ENCODE measurements around the gene SGCB.

The SGCB gene

DNA sequence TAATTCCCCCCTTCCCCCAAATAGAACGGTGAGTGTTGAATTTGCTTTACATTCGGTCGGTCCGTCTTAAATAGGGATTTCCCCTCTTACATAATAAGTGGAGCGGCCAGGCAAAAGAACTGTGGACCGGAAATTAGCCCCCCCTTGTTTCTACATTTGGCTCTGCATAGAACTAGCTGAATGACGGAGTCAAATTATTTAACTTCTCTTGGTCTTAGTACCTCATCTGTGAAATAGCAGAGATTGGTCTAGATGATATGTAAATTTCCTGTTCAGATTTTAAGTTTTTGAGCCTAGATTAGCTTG is 14.3 kb upstream of the SGCB start:
- Histone ChIP-seq H3K9ac (ENCODE audit: low read depth, low read length) (no peak overlapping the region), H3K27ac (ENCODE audit: low read depth, low read length) (no peak overlapping the region), H3K4me3 (ENCODE audit: low read depth, low read length) (peak overlapping the region; percentile 85), H3K27me3 (ENCODE audit: control insufficient read depth, insufficient read depth, low read length) (peaks cover 24% of the 10 kb centered on the region), H3K4me1 (ENCODE audit: control insufficient read depth, insufficient read depth, low read length) (peaks cover 18% of the 10 kb centered on the region), H3K36me3 (ENCODE audit: control insufficient read depth, insufficient read depth, low read length) (no peaks in the 10 kb centered on the region), H3K9me3 (ENCODE audit: control insufficient read depth, insufficient read depth, low read length) (no peaks in the 10 kb centered on the region)

DNA sequence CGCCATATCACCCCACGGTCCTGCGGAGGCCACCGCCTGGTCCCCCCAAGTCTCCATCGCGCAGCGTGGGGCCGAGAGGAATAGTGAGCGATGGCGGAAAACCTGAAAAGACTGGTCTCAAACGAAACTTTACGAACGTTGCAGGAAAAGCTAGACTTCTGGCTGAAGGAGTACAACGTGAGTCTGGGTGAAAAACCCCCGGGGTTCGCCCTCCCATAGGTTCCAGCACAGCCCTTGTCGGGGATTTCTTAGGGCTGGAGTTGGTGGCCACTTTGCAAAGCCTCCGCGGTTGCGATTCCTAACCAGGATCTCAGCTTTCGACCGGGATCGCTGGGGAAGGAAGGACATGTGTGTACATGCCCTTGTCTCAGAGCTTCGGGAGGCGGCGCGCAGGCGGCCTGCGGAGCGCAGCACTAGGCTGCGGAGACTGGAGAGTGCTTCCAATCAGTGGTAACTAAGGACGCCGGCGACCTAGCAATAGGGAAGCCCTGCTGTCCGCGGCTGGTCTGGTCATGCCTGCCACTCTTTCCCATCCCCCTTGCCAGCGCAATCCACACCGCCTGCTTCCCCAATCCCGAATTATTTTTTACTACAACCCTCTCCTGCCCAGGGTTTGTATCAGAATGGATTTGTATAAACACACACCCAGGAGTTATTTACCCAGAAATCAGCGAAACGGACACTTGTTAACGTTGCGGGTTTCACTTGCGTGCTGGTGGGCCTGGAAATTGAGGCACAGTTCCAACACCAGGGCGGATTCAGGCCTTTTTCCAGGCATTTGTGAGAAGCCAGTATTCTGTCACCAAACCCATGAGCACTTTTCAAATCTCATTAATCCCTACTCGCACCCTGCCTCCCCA is 13.7 kb upstream of the SGCB start:
- Histone ChIP-seq H3K9ac (ENCODE audit: low read depth, low read length) (peak overlapping the region; percentile 66), H3K4me3 (ENCODE audit: low read depth, low read length) (peak overlapping the region; percentile 85), H3K27ac (ENCODE audit: low read depth, low read length) (peak overlapping the region; percentile 81), H3K4me1 (ENCODE audit: control insufficient read depth, insufficient read depth, low read length) (peaks cover 18% of the 10 kb centered on the region), H3K9me3 (ENCODE audit: control insufficient read depth, insufficient read depth, low read length) (no peaks in the 10 kb centered on the region), H3K36me3 (ENCODE audit: control insufficient read depth, insufficient read depth, low read length) (no peaks in the 10 kb centered on the region), H3K27me3 (ENCODE audit: control insufficient read depth, insufficient read depth, low read length) (peaks cover 24% of the 10 kb centered on the region)

DNA sequence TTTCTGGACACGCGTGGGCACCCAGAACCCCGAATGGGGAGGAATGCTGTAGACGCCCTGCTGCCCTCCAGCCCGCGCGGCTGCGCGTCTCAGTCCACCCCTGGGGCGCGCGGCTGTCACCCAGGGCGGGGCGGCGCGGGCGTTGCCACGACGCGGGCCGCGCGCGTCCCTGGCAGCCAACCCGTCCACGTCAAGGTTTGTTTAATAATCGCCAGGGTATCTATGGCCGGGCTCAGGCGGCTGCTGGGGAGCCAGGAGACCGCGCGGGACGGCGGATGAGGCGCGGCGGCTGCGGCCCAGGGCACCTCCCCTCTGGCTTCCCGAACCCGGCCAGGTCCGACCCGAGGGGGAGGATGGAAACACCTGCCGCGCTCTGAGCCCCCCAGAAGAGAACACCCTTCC is 13.1 kb upstream of the SGCB start, which contains the start of gene SPATA18:
Gene SPATA18, plus strand, starts transcription at position 92 of the 402 bp plus-strand sequence. CDS start 401 bp downstream, outside the sequence.
- peaks cover 24% of the 10 kb centered on the region for H3K27me3 ChIP-seq (ENCODE audit: control insufficient read depth, insufficient read depth, low read length)
- peak within 1 kb of the TSS; percentile 66 for H3K9ac ChIP-seq (ENCODE audit: low read depth, low read length)
- peak within 1 kb of the TSS; percentile 85 for H3K4me3 ChIP-seq (ENCODE audit: low read depth, low read length)
- no peaks in the 10 kb centered on the region for H3K9me3 ChIP-seq (ENCODE audit: control insufficient read depth, insufficient read depth, low read length)
- no peaks in the 10 kb centered on the region for H3K36me3 ChIP-seq (ENCODE audit: control insufficient read depth, insufficient read depth, low read length)
- H3K4me1 ChIP-seq (ENCODE audit: control insufficient read depth, insufficient read depth, low read length) = peaks cover 18% of the 10 kb centered on the region
- H3K27ac ChIP-seq (ENCODE audit: low read depth, low read length) = peak within 1 kb of the TSS; percentile 81

DNA sequence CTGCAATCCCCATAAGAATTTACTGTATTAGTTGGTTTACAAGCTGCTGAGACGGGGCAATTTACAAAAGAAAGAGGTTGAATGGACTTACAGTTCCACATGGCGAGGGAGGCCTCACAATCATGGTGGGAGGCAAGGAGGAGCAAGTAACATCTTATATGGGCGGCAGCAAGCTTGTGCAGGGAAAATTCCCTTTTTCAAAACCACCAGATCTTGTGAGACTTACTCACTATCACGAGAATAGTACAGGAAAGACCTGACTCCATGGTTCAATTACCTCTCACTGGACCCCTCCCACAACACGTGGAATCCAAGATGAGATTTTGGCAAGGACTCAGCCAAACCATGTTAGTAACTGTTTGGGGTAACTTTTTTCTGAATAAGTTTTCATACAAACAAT is 11.2 kb upstream of the SGCB start:
- Histone ChIP-seq H3K4me1 (ENCODE audit: control insufficient read depth, insufficient read depth, low read length) (peaks cover 18% of the 10 kb centered on the region), H3K27me3 (ENCODE audit: control insufficient read depth, insufficient read depth, low read length) (peaks cover 24% of the 10 kb centered on the region), H3K36me3 (ENCODE audit: control insufficient read depth, insufficient read depth, low read length) (no peaks in the 10 kb centered on the region), H3K27ac (ENCODE audit: low read depth, low read length) (no peak overlapping the region), H3K9me3 (ENCODE audit: control insufficient read depth, insufficient read depth, low read length) (no peaks in the 10 kb centered on the region), H3K4me3 (ENCODE audit: low read depth, low read length) (no peak overlapping the region), H3K9ac (ENCODE audit: low read depth, low read length) (no peak overlapping the region)

DNA sequence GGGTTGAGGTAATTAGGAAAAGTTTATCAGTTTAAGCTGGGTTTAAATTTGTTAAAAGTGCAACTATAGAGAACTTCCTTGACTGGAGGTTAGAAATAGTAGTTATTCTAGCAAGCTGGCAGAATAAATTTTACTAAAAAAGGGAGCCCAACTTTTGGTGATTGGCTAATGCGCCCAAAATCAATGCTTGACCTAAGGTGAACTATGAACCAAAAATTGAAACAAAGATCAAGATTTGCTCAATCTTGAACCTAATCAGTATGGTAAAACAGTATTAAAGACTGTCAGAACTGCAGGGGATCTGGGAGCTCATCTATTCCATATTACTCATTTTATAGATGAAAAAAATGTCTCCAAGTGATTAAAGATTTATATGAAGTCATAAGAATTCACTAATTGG is 6.9 kb upstream of the SGCB start:
- Histone ChIP-seq H3K9ac (ENCODE audit: low read depth, low read length) (no peak overlapping the region), H3K4me1 (ENCODE audit: control insufficient read depth, insufficient read depth, low read length) (0 out of 2 replicates have a peak, but pooled peaks cover 2% of the 10 kb centered on the region), H3K9me3 (ENCODE audit: control insufficient read depth, insufficient read depth, low read length) (no peaks in the 10 kb centered on the region), H3K4me3 (ENCODE audit: low read depth, low read length) (no peak overlapping the region), H3K36me3 (ENCODE audit: control insufficient read depth, insufficient read depth, low read length) (no peaks in the 10 kb centered on the region), H3K27ac (ENCODE audit: low read depth, low read length) (no peak overlapping the region), H3K27me3 (ENCODE audit: control insufficient read depth, insufficient read depth, low read length) (peaks cover 21% of the 10 kb centered on the region)

DNA sequence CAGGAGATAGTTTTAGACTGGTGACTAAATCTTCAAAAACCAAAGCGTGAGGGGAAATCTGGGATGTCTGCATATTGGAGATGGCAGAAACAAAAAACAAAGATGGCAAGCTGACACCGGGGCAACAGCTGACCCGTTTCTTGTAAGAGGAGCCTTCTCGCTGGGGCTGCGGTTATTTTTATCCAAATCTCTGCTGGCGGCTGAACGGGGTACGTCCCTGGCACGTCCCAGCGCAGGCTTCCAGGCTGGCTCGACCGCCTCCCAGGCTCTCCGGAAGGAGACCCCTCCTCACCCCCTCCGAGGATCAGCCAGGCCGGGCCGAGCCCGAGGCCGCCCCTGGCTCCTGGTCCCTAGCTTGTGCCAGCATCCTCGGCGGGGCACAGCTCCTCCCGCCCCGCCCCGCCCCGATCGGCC is 403 bp downstream of the SGCB start:
- H3K4me1 ChIP-seq (ENCODE audit: control insufficient read depth, insufficient read depth, low read length) = peaks cover 5% of the 10 kb centered on the region
- no peaks in the 10 kb centered on the region for H3K9me3 ChIP-seq (ENCODE audit: control insufficient read depth, insufficient read depth, low read length)
- peaks cover 28% of the 10 kb centered on the region; the same call in 1 of the 2 replicates for H3K27me3 ChIP-seq (ENCODE audit: control insufficient read depth, insufficient read depth, low read length)
- H3K36me3 ChIP-seq (ENCODE audit: control insufficient read depth, insufficient read depth, low read length) = peaks cover 8% of the 10 kb centered on the region
- H3K27ac ChIP-seq (ENCODE audit: low read depth, low read length) = peak overlapping the region; percentile 15
- peak overlapping the region; percentile 68 for H3K9ac ChIP-seq (ENCODE audit: low read depth, low read length)
- peak overlapping the region; percentile 95 for H3K4me3 ChIP-seq (ENCODE audit: low read depth, low read length)

DNA sequence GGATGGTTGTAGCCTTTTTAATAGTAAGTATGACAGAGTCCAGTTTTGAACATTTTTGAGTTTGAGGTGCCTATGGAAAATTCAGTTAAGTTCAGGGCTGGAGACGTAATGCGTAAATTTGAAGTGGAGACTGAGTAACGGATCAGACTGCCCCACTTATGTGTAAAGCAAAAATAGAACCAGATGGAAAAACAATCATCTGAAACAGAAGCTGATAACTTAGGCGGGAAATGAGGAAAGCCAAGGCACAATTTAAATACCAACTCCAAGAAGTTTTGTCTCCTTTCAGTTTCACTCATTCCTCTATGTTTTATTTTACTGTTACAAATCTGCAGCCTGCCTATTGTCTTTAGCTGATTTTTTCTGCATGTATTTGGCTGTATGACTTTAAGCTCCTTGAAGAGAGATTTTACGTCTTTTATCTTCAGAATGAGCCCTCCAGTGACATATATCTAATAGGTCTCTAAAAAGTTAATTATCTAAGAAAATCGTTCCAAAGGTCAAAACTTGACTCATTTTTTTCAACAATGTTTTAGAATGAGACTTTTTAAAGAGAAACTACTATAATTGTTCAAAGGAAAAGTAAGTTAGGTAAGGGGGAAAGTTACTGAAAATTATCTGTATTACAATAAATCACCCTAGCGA is 1.1 kb downstream of the SGCB start:
- H3K9me3 ChIP-seq (ENCODE audit: control insufficient read depth, insufficient read depth, low read length) = no peaks in the 10 kb centered on the region
- H3K4me1 ChIP-seq (ENCODE audit: control insufficient read depth, insufficient read depth, low read length) = peaks cover 5% of the 10 kb centered on the region
- peaks cover 15% of the 10 kb centered on the region for H3K36me3 ChIP-seq (ENCODE audit: control insufficient read depth, insufficient read depth, low read length)
- H3K27me3 ChIP-seq (ENCODE audit: control insufficient read depth, insufficient read depth, low read length) = peaks cover 23% of the 10 kb centered on the region; the same call in 1 of the 2 replicates
- peak overlapping the region; percentile 68; the same call in 1 of the 2 replicates for H3K9ac ChIP-seq (ENCODE audit: low read depth, low read length)
- H3K4me3 ChIP-seq (ENCODE audit: low read depth, low read length) = peak overlapping the region; percentile 95
- H3K27ac ChIP-seq (ENCODE audit: low read depth, low read length) = no peak overlapping the region

DNA sequence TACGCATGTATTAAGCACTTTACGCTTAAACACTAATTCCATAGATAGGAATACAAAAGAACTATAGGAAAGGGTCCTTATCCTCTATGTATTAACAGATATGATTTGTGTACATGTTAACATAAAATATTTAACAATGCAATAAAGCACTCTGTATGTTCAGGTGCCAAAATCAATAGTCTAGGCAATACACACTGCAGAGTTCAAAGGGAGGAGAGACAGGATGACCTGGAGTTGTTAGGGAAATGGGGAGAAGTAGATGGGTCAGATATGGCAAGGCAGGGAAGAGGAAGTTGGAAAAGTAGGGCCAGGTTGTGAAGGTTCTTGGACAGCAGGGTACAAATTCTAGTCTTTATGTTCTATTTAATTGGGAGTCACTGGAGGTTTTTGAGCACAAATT is 2.9 kb downstream of the SGCB start:
- Histone ChIP-seq H3K36me3 (ENCODE audit: control insufficient read depth, insufficient read depth, low read length) (peaks cover 31% of the 10 kb centered on the region), H3K4me3 (ENCODE audit: low read depth, low read length) (no peak overlapping the region), H3K4me1 (ENCODE audit: control insufficient read depth, insufficient read depth, low read length) (peaks cover 5% of the 10 kb centered on the region), H3K9me3 (ENCODE audit: control insufficient read depth, insufficient read depth, low read length) (no peaks in the 10 kb centered on the region), H3K27ac (ENCODE audit: low read depth, low read length) (no peak overlapping the region), H3K9ac (ENCODE audit: low read depth, low read length) (no peak overlapping the region), H3K27me3 (ENCODE audit: control insufficient read depth, insufficient read depth, low read length) (peaks cover 16% of the 10 kb centered on the region; the same call in 1 of the 2 replicates)

DNA sequence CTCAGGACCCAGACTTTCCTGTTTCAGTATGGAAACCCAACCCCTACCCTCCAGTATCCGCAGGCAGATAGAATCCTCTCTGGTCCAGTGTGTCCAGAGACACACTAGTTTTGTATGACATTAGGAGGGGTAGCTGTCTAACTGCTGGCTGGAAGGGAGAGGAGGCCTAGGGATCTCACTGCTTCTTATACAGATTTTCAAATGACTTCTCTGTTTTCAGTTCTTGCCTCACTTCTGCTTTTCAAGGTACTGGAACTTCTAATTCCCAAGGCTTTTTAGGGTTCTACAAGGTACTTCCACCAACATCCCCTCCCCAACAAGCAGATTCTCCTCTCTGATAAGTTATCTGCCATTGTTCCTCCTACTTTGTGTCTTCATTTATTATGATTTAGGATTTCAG is 6.1 kb downstream of the SGCB start:
- Histone ChIP-seq H3K27me3 (ENCODE audit: control insufficient read depth, insufficient read depth, low read length) (no peaks in the 10 kb centered on the region), H3K4me3 (ENCODE audit: low read depth, low read length) (no peak overlapping the region), H3K36me3 (ENCODE audit: control insufficient read depth, insufficient read depth, low read length) (peaks cover 60% of the 10 kb centered on the region), H3K4me1 (ENCODE audit: control insufficient read depth, insufficient read depth, low read length) (peaks cover 3% of the 10 kb centered on the region; the same call in 1 of the 2 replicates), H3K9ac (ENCODE audit: low read depth, low read length) (no peak overlapping the region), H3K27ac (ENCODE audit: low read depth, low read length) (no peak overlapping the region), H3K9me3 (ENCODE audit: control insufficient read depth, insufficient read depth, low read length) (no peaks in the 10 kb centered on the region)

DNA sequence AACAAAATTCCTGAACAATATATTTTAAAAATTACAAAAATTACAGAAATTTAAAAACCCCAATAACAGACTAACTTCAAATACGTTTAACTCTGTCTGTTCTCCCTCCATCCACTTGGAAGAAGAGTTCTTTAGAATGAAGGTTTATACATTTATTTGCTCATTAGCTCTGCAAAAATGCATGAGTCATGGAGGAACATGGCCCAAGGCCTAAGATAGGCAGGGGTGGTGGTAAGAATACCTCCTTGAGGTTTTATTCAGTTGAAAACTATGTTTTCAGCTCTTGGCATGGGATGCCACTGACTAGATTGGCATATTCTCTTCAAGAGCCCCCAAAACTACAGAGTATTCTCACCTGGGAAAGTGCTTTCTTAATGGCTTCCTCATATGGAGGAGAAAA is 9.1 kb downstream of the SGCB start:
- Histone ChIP-seq H3K36me3 (ENCODE audit: control insufficient read depth, insufficient read depth, low read length) (peaks cover 76% of the 10 kb centered on the region), H3K4me1 (ENCODE audit: control insufficient read depth, insufficient read depth, low read length) (no peaks in the 10 kb centered on the region), H3K27me3 (ENCODE audit: control insufficient read depth, insufficient read depth, low read length) (no peaks in the 10 kb centered on the region)

More for the DNA sequence above, 9.1 kb downstream of the SGCB start:
- Histone ChIP-seq H3K9ac (ENCODE audit: low read depth, low read length) (no peak overlapping the region), H3K27ac (ENCODE audit: low read depth, low read length) (no peak overlapping the region), H3K9me3 (ENCODE audit: control insufficient read depth, insufficient read depth, low read length) (no peaks in the 10 kb centered on the region), H3K4me3 (ENCODE audit: low read depth, low read length) (no peak overlapping the region)
